Epithelial cell of proximal tubule (primary cell): ENCODE measurements around the gene NCKAP5. TPM values are rescaled to one million over a fixed set of nuclear protein-coding genes. Genes with fewer than 3 reads are reported as not detected.
A peak's percentile ranks its signal among the peaks of the same experiment; 100 is the strongest.

Experiments used
- DNase-seq: peaks from one replicate; pipeline ENCODE4 v3.0.0-alpha.2; 2011; ENCODE audit warnings: low read depth
- H3K4me3 ChIP-seq: 2 replicates; pipeline ENCODE4 v1.5.1; 2011; ENCODE audit warnings: low read depth, mild to moderate bottlenecking, low read length
- total RNA-seq: library from RNA; depleted of rRNA; stranded (reverse); fragments of >200 nt; gene quantifications from 2 replicates; pipeline ENCODE4 v1.2.3, GENCODE V29; 2015
- TF ChIP-seq, protein P1 (sequence below): conservative IDR thresholded peaks from 2 replicates; pipeline ENCODE4 v1.5.1; 2012; ENCODE audit warnings: low read depth, mild to moderate bottlenecking, low read length

Gene NCKAP5
- total RNA-seq, 1 donor from 2014 or later: 0.69 TPM

DNA sequence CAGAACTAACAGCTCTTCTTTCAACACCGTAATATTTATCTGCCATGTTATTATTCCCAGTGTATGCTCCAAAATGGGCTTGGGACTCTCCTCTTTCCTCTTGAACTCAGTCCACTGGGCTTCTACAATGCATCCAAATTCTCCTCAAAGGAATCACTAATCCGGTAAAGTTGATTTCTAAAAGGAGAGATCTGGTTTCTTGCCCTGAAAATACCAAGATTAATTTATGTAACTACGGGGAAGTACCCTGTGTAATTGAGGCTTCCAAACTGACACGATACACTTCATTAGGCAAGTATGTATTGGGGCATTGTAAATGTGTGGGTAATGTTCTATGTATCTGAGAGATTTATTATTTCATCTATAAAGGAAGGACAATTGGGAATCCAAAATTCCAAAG, 5.7 kb downstream of the NCKAP5 start:
- H3K4me3 ChIP-seq: no peak overlapping the region
- TF ChIP-seq, protein P1, sequence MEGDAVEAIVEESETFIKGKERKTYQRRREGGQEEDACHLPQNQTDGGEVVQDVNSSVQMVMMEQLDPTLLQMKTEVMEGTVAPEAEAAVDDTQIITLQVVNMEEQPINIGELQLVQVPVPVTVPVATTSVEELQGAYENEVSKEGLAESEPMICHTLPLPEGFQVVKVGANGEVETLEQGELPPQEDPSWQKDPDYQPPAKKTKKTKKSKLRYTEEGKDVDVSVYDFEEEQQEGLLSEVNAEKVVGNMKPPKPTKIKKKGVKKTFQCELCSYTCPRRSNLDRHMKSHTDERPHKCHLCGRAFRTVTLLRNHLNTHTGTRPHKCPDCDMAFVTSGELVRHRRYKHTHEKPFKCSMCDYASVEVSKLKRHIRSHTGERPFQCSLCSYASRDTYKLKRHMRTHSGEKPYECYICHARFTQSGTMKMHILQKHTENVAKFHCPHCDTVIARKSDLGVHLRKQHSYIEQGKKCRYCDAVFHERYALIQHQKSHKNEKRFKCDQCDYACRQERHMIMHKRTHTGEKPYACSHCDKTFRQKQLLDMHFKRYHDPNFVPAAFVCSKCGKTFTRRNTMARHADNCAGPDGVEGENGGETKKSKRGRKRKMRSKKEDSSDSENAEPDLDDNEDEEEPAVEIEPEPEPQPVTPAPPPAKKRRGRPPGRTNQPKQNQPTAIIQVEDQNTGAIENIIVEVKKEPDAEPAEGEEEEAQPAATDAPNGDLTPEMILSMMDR: no peak
- DNase-seq: no peak

DNA sequence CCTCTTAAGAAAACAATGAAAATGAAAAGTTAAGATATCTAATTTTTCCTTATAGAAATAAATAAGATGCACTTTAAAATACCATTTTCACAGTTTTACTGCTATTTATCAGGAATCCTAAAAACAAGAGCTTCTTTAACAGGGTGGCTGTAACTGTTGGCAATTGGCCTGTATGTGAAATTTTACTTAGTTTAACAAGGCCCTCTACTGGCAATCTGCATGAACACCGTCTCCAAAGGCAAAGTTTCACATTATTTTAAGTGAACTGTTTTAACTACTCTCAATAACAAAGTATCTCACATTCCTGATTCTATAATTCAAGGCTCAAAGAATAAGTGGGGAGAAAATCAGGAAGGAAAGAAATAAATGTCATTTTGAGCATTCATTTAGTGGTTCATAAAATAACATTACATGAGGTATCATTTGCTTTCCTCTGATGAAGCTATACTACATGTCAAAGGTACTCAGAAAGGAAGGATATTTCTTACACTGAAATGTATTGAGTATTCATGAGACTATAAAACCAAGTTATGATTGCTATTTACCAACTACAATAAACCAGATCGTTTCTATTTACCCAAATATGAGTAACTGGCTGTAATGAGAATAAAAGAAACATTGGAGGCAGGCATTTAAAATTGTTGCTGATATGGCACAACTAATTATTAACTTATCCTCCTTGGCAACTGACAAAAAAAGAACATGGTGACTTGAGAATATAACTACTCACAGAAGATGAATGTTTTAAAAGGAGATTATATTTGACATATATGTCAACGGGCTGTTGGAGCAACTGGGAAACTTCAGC, 7.0 kb downstream of the NCKAP5 start:
- H3K4me3 ChIP-seq: no peak overlapping the region
- TF ChIP-seq, protein P1: peak; percentile 81
- DNase-seq: no peak

DNA sequence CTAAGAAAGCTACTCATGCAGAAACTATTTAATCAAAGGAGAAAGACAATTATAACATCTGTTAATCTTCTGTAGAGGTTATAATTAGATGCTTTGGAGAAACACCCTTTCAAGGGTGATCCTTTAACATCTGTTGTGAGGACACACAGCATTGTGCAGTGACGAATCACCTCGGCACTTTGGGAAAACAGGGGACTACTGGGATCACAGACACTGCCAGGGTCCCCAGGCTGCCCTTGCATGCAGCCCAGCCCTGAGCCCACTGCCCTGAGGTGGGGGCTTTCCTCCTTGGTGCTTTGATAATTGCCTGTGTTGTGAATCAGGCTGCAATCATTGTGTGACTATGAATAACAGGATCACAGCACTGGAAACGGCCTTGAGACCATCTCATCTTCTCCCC, 10.6 kb downstream of the NCKAP5 start:
- no peak for DNase-seq
- no peak overlapping the region for H3K4me3 ChIP-seq
- TF ChIP-seq, protein P1: no peak

DNA sequence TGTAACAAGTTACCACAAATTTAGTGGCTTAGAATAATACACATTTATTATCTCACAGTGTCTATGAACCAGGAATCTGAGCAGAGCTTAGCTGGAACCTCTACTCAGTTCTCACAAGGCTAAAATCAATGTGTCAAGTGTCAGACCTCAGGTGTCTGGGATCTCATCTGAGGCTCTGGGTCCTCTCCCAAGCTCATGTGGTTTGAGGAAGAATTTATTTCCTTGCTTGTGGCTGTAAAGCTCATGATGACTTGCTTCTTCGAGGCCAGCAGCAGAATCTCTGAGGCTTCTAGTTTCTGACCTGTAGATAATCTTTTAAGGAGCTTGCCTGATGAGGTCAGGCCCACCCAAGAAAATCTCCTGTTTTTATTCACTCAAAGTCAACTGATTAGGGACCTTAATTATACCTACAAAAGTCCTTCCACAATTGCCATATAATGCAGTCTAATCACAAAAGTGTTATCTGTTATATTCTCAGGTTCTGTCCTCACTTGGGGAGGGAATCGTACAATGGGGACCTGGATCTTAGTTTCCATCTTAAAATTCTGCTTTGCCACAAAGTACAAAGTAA, 14.3 kb downstream of the NCKAP5 start:
- TF ChIP-seq, protein P1: no peak
- H3K4me3 ChIP-seq: no peak overlapping the region
- DNase-seq: no peak

DNA sequence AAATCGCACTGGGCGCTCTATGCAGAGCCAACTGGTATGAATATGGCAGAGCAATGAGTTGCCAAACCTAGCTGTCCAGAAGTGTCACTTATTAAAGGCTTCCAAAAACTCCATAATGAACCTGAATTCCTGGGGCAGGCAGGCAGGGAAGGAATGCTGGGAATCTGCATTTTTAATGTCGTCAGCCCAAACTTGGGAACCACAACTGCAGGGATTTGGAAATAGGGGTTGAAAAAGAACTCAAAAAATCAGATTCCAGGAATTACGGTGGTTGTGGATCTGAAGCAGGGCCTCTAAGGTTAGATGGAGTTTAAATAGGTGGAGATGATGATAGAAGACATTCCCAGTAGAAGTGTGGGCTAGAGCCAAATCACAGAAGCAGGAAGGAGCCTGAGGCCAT, 15.0 kb downstream of the NCKAP5 start:
- no peak overlapping the region for H3K4me3 ChIP-seq
- DNase-seq: no peak
- TF ChIP-seq, protein P1: no peak

DNA sequence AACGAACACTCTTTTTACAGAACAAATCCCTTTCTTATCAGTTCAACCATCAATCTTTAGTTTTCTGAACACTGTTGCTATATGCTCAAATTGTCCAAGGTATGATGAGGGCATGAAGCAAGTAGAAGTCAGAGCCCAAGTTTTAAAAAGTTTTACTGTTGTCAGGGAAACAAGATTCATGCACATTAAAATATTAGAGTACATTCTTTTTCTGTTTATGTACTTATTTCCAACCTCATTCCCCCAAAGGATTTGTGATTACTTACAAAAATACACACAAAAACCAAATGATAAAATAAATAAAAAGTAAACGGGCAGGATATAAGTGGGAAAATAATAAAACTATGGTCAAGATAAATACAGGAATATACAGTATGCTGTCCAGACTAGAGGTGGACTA, 15.4 kb downstream of the NCKAP5 start:
- TF ChIP-seq, protein P1: no peak
- no peak overlapping the region for H3K4me3 ChIP-seq
- DNase-seq: no peak

DNA sequence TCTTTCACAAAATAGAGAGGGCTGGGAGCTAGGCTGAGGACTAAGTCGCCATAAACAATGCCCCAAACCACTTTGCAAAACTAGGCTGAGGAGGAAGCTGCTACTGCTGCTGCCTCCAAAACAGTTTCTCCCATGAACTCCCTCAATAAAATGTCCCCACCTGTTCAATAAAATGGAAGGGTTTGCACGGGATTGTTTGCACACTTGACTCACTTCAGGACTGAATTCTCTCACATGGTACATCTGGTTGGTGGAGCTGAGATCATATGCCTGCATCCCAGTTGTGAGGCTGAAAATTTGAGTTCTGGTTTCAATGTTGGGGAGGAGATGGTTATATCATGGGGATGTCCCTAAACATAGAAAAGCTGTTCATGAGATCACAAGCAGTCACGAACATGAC, 26.5 kb downstream of the NCKAP5 start:
- no peak for DNase-seq
- no peak overlapping the region for H3K4me3 ChIP-seq
- TF ChIP-seq, protein P1: no peak
